WTC11 (cell line): ENCODE data around the gene MED15.

Experiments used
- AFF4 ChIP-seq: sonication (generic); formaldehyde crosslinking; IDR thresholded peaks from 2 replicates; pipeline ENCODE4 v1.8.1; 2023; ENCODE audit warnings: mild to moderate bottlenecking, missing genetic modification reagents, borderline replicate concordance
- ATF1 ChIP-seq: sonication (generic); formaldehyde crosslinking; IDR thresholded peaks from 2 replicates; pipeline ENCODE4 v1.8.1; 2023; ENCODE audit warnings: mild to moderate bottlenecking, moderate library complexity, missing genetic modification reagents
- CDX4 ChIP-seq: fragments of 250-450 bp; sonication (Bioruptor Pico); IDR thresholded peaks from 2 replicates; pipeline ENCODE4 v1.9.0; 2021; ENCODE audit warnings: moderate library complexity, mild to moderate bottlenecking, inconsistent platforms, borderline replicate concordance
- CREB1 ChIP-seq: sonication (generic); formaldehyde crosslinking; IDR thresholded peaks from 2 replicates; pipeline ENCODE4 v1.8.0; 2023; ENCODE audit warnings: mild to moderate bottlenecking, missing genetic modification reagents
- CTCF ChIP-seq: fragments of 200-600 bp; IDR thresholded peaks from 2 replicates; pipeline ENCODE4 v1.8.0; 2022; ENCODE audit warnings: antibody characterized with exemption
- E2F4 ChIP-seq: sonication (generic); formaldehyde crosslinking; IDR thresholded peaks from 2 replicates; pipeline ENCODE4 v1.8.1; 2022; ENCODE audit warnings: low read depth, mild to moderate bottlenecking, moderate library complexity, missing genetic modification reagents, borderline replicate concordance
- GABPB1 ChIP-seq: sonication (generic); formaldehyde crosslinking; IDR thresholded peaks from 2 replicates; pipeline ENCODE4 v1.8.1; 2023; ENCODE audit warnings: mild to moderate bottlenecking, missing genetic modification reagents
- IRF2 ChIP-seq: sonication (generic); formaldehyde crosslinking; IDR thresholded peaks from 2 replicates; pipeline ENCODE4 v1.8.0; 2022; ENCODE audit warnings: low read depth, missing genetic modification reagents, borderline replicate concordance
- TCF7 ChIP-seq: sonication (generic); formaldehyde crosslinking; IDR thresholded peaks from 2 replicates; pipeline ENCODE4 v1.8.0; 2022; ENCODE audit warnings: mild to moderate bottlenecking, low read depth, missing genetic modification reagents, moderate library complexity
- TEAD4 ChIP-seq: sonication (generic); formaldehyde crosslinking; IDR thresholded peaks from 2 replicates; pipeline ENCODE4 v1.8.0; 2022; ENCODE audit warnings: mild to moderate bottlenecking, missing genetic modification reagents
- ZBTB43 ChIP-seq: sonication (generic); formaldehyde crosslinking; IDR thresholded peaks from 2 replicates; pipeline ENCODE4 v1.8.1; 2023; ENCODE audit warnings: mild to moderate bottlenecking, missing genetic modification reagents
- ZNF532 ChIP-seq: fragments of 250-450 bp; sonication (Bioruptor Pico); IDR thresholded peaks from 2 replicates; pipeline ENCODE4 v1.9.0; 2021; ENCODE audit warnings: mild to moderate bottlenecking, borderline replicate concordance

- no peak for TF ChIP-seq ZNF532 (CRISPR knock-in tag)
- TF ChIP-seq IRF2: no peak
- TF ChIP-seq CTCF: no peak
- no peak for TF ChIP-seq ATF1 (CRISPR knock-in tag)
- no peak for TF ChIP-seq CREB1 (CRISPR knock-in tag)
- TF ChIP-seq GABPB1 (CRISPR knock-in tag): no peak
- no peak for TF ChIP-seq AFF4
- TF ChIP-seq TEAD4: no peak
- TF ChIP-seq TCF7 (CRISPR knock-in tag): no peak
- no peak for TF ChIP-seq CDX4 (CRISPR knock-in tag)
- no peak for TF ChIP-seq E2F4 (CRISPR knock-in tag)
- no peak for TF ChIP-seq ZBTB43 (CRISPR knock-in tag)
Observed at GRCh38 chr22:20565761-20566160, 58.4 kb downstream of the MED15 start.
